Right kidney (tissue), 1 donor: ENCODE measurements around the gene STRIP1.

Experiments used
- DNase-seq: peaks from one replicate; pipeline ENCODE4 v3.0.0-alpha.2; 2016

The STRIP1 gene

GRCh38 chr1:110051262-110051648 is 16.8 kb downstream of the STRIP1 start:
- no peak for DNase-seq

DNA sequence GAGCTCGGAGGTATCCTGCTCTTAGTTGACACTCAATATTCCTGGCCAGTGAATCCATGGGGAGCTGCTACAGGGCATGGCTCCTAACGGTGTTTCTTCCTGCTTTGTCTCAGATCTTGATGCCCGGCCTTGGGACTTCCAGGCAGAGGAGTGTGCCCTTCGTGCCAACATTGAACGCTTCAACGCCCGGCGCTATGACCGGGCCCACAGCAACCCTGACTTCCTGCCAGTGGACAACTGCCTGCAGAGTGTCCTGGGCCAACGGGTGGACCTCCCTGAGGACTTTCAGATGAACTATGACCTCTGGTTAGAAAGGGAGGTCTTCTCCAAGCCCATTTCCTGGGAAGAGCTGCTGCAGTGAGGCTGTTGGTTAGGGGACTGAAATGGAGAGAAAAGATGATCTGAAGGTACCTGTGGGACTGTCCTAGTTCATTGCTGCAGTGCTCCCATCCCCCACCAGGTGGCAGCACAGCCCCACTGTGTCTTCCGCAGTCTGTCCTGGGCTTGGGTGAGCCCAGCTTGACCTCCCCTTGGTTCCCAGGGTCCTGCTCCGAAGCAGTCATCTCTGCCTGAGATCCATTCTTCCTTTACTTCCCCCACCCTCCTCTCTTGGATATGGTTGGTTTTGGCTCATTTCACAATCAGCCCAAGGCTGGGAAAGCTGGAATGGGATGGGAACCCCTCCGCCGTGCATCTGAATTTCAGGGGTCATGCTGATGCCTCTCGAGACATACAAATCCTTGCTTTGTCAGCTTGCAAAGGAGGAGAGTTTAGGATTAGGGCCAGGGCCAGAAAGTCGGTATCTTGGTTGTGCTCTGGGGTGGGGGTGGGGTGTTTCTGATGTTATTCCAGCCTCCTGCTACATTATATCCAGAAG is 19.4 kb downstream of the STRIP1 start:
- no peak for DNase-seq

DNA sequence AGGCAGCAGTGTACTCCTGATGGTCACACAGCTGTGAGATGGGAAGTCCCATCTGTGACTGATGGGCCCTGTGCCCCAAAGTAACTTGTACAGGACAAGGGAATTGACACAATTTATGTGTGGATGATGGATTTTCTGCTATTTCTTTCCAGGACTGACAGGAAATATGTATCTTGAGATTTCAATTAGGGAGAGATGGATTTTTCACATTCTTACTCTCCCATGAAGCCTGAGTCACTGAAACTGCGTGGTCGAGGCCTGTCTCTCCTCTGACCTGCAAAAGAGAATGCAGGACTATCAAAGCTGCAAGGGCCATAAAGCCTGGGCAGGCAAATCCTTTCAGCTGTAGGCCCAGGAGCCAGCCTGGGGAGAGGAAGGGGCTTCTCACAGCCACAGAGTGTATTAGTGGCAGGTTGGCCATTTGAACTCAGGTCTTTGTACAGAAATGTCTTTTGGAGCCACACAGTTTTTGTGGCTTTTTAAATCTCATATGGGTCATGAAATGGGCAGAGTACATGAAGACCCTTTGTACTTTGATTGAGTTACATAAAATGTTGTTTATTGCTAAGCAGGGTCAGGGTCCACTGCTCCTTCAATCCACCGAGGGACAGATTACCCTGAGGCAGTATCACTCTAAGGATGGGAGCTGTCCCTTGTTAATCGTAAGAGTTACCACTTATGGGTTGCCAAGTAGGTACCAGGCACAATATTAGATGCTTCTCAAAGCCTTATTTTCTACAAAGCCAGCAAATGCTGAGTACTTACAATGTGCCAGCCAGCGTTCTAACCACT is 21.3 kb downstream of the STRIP1 start:
- no peak for DNase-seq

DNA sequence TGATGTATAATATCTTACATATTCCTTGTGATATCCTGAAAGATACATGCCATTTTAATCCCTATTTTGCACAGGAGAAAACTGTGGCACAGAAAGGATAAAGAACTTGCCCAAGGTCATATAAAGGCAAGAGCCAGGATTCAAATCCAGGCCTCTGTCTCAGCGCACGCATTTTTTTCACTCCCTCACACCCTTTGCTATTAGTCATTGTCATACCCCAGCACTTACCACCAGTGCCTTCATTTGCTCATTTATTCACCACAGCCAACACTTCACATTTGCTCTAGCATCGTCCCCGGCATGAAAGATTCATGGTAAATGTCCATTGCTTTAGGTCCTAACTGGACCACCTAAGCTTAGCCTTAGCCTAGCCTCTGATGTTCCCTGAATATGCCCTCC is 21.9 kb downstream of the STRIP1 start:
- no peak for DNase-seq

GRCh38 chr1:110056776-110057175 is 22.4 kb downstream of the STRIP1 start:
- no peak for DNase-seq

- DNase-seq, result no peak
Observed at GRCh38 chr1:110057963-110058518, 23.6 kb downstream of the STRIP1 start.

DNA sequence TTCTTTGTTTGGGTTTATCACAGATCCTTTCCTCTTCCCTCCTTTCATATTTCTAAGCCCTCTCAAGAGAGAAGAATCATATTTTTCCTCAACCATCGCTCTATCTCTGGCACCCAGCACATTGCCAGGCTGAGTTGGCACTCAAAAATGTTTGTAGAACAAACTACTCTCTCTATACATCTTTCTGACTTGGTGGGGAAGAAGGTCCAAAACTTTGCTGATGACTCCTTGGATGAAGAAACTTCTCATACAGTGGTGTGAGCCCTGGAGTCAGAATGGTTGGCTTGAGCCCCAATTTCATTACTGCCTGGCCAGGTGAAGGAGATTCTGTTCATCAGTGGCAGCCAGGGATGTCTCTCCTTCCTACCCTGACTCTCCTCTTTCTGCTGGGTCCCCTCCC is 24.2 kb downstream of the STRIP1 start:
- no peak for DNase-seq

GRCh38 chr1:110059133-110059863 is 24.9 kb downstream of the STRIP1 start:
- no peak for DNase-seq

DNA sequence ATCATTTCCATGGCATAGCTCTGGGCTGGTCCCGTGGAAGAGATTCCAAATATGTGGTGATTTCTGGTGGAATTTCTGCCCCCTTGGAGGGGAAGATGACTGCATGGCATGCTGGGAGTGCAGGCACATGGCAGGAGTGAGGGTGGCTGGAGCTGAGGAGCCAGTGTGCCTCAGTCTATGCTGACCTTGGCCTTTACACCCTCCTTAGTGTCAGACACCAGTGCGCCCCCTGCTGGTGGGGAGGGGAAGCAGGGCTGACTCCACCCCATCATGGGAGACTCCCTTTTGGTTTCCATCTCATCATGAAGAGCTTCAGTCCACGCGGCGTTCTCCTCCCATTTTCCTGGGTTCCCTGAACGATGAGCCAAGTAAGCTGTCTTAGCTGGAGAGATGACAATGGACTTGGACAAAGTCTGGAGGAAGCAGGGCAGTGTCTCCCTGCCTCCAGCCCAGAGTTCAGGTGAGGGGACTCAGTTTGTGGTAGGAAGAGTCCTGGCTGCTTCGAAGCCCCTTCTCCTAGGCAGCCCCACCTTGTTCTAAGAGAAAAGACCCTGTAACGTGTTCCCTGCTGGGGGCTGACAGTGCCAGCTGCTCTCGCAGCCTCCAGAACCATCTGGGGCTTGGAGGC is 25.7 kb downstream of the STRIP1 start:
- no peak for DNase-seq

GRCh38 chr1:110060662-110061060 is 26.2 kb downstream of the STRIP1 start:
- DNase-seq, result no peak

- no peak for DNase-seq
Observed at GRCh38 chr1:110061341-110061740, 26.9 kb downstream of the STRIP1 start.

GRCh38 chr1:110062612-110063011 is 28.2 kb downstream of the STRIP1 start:
- DNase-seq, result no peak

GRCh38 chr1:110063781-110064180 is 29.4 kb downstream of the STRIP1 start:
- DNase-seq, result no peak

- DNase-seq, result no peak
Observed at GRCh38 chr1:110064576-110065337, 30.3 kb downstream of the STRIP1 start.

DNA sequence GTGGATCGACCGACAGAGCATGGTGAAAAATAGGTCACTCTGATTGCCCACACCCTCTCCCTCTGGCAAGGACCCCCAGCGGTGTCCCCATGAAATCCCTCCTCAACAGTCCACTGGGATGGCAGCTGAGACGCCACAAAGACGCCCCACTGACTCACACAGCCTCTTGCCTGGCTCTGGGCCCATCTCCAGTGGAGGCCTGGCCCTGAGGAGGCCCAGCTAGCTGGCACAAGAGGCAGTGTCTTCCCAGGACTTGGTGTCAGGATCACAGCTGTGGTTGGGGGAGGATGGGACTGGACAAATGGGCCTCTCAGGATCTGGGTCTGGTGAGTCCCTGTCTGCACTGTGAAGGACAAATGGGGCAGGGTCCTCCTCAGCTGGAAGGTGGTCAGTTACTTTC is 31.4 kb downstream of the STRIP1 start:
- no peak for DNase-seq

GRCh38 chr1:110067479-110067892 is 33.1 kb downstream of the STRIP1 start:
- DNase-seq, result no peak

GRCh38 chr1:110067893-110068645 is 33.6 kb downstream of the STRIP1 start:
- DNase-seq, result peak; percentile 85

- peak; percentile 80 for DNase-seq
Observed at GRCh38 chr1:110068646-110069403, 34.4 kb downstream of the STRIP1 start.

DNA sequence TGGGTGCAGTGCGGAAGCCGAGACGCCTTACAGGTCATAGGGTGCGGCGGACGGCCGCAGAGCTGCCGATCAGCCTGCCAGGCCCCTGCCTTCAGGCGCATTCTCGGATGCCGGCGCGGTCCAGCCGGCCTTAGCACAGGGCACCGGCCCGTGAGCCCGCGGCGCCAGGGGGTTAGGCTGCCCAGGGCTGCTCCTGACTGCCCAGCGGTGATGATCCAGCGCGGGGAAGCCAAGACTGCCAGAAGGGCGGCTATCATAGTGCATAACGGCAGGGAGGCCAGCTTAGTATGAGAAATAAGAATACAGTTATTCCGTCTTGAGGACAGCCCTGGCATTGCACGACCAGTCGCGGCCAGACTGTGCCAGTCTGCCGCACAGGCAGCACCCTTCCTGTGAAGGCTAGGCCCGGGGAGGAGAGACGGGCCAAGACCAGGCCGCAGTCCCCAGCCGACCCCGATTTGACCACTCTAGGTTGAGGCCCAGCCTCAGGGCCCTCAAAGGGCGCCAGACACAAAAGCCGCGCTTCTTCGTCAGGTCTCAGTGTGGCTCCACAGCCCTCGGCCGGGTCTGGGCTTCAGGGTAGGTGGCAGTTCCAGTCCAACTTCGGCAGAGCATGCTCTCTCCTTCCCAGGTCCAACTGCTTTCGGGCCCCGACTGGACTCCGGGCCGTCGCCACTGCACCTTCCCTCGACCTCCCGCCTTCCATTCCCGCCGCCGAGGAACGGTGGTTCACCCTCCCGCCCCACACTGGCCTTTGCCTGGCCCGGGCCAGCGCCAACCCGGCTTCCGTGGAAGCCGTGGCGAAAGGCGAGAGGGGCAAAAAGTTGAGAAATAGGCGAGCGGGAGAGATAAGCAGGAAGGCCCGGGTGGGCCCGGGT is 35.2 kb downstream of the STRIP1 start:
- no peak for DNase-seq
